AG09309 (cell line): ENCODE measurements around the gene ZNF804A.

ENCODE experiments used
- DNase-seq: peaks from one replicate; pipeline ENCODE4 v3.0.0-alpha.2; 2010; ENCODE audit warnings: low read depth
- H3K4me3 ChIP-seq: 2 replicates; pipeline ENCODE4 v1.5.1; 2011; ENCODE audit warnings: mild to moderate bottlenecking, low read depth, low read length, moderate library complexity; ENCODE audit not compliant: control insufficient read depth
- TF ChIP-seq, protein P1 (sequence below): IDR thresholded peaks from 2 replicates; pipeline ENCODE4 v1.5.1; 2011; ENCODE audit warnings: mild to moderate bottlenecking, low read depth, low read length, inconsistent platforms; ENCODE audit not compliant: insufficient read depth, control insufficient read depth; ENCODE audit errors: missing control alignments

Gene ZNF804A

DNA sequence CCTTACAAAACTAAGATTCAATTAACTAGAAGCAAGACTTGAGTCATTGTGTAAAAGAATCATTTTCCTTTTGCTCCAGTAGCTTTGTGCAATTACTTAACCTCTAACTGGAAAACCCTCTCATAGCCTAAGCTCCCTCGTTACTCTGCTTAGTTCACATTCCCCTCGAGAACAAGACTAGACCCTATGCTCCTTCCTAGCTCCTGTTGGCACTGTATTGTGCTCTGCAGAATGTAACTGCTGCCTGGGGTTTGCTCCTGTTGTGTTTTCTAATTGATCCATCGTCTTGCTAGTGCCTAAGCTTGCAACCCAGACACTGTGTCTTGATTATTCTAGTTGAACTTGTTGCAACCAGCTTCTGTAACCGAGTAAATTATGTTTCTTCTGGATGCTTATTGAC, 347.0 kb downstream of the ZNF804A start:
- TF ChIP-seq, protein P1, sequence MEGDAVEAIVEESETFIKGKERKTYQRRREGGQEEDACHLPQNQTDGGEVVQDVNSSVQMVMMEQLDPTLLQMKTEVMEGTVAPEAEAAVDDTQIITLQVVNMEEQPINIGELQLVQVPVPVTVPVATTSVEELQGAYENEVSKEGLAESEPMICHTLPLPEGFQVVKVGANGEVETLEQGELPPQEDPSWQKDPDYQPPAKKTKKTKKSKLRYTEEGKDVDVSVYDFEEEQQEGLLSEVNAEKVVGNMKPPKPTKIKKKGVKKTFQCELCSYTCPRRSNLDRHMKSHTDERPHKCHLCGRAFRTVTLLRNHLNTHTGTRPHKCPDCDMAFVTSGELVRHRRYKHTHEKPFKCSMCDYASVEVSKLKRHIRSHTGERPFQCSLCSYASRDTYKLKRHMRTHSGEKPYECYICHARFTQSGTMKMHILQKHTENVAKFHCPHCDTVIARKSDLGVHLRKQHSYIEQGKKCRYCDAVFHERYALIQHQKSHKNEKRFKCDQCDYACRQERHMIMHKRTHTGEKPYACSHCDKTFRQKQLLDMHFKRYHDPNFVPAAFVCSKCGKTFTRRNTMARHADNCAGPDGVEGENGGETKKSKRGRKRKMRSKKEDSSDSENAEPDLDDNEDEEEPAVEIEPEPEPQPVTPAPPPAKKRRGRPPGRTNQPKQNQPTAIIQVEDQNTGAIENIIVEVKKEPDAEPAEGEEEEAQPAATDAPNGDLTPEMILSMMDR, result no peak
- H3K4me3 ChIP-seq, result no peak overlapping the region
- DNase-seq, result no peak

DNA sequence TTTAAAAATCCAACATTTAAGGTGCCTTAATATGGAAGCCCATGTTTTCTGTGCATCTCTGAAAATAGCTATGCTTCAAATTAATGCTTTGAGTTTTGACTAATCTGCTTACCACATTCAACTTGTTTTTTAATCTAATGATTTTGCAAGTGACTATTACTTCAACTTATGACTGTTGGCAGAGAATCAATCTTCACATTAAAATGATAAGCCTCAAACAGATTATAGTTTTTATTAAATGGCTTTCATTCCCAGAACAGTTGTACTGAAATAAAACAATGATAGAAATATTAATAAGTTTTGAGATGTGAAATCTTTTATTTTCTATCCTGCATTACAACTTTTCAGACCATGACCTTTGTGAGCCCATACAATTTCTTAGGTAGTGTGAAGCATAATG, 347.5 kb downstream of the ZNF804A start:
- TF ChIP-seq, protein P1, result no peak
- DNase-seq, result no peak
- H3K4me3 ChIP-seq, result no peak overlapping the region

DNA sequence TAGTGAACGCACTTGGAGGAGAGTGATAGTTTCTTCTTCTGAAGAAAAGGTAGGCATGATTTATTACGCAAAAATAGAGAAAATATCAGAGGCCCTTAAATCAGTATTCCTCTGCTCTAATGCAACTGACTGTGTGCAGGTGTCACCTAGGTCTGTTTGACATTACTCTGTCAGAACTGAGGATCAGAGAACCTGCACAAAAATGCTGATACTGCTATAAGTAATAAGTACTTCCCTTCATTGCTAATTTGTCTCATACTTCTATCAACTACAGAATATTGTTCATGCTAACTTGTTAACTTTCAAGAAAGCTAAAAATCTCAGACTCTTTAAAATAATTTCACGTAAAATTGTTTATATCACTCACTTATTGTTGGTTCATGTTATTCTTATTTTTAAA, 358.5 kb downstream of the ZNF804A start:
- no peak for DNase-seq
- TF ChIP-seq, protein P1, result no peak
- no peak overlapping the region for H3K4me3 ChIP-seq

DNA sequence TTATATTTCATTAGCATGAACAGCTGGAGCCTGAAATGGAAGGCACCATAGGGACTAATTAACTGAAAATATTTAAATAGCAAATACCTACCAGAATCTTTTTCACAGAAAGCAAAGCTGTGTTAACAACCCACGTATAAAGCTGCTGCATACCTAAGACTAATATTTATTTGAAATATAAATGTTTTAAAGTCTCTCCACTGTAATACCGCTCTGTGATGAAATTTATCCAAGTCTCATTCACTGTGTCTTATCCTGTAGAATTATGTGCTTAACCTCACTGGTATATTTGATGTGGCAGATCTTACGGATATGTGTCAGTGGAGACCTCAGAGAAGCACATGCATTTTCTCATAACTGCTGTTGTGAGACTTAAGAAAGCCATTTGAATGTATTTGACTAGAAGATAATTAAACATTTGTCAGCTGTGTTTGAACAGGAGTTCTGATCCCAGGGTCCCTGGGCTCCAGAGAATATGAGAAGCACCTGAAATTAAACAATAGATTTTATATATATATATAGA, 373.3 kb downstream of the ZNF804A start:
- no peak for DNase-seq
- TF ChIP-seq, protein P1, result no peak
- H3K4me3 ChIP-seq, result no peak overlapping the region
